DMS53 treated with DMSO at 0.1 percent for 48 hours (cell line): Measurements from ENCODE around the gene RNU1-4.
"Not testable (repeated sequence)": the region's sequence is repeated elsewhere in the genome, so short reads cannot be mapped to it uniquely, and the experiment has no call there.

Experiments used
- DNase-seq: peaks from one replicate; lab custom pipeline; 2025; ENCODE audit not compliant: unreplicated experiment; lab: John Stamatoyannopoulos, UW

The RNU1-4 gene

GRCh38 chr1:16725439-16726245, 14.7 kb upstream of the RNU1-4 start:
- not testable (repeated sequence) for DNase-seq

- DNase-seq, result no peak
Observed at GRCh38 chr1:16727190-16728111, 12.9 kb upstream of the RNU1-4 start.

- DNase-seq, result not testable (repeated sequence)
Observed at GRCh38 chr1:16728243-16728949, 11.9 kb upstream of the RNU1-4 start.

- not testable (repeated sequence) for DNase-seq
Observed at GRCh38 chr1:16732254-16732896, 7.9 kb upstream of the RNU1-4 start.

- not testable (repeated sequence) for DNase-seq
Observed at GRCh38 chr1:16741230-16741629, 914 bp downstream of the RNU1-4 start.

- not testable (repeated sequence) for DNase-seq
Observed at GRCh38 chr1:16747660-16748059, 7.3 kb downstream of the RNU1-4 start.

GRCh38 chr1:16748710-16749109, 8.4 kb downstream of the RNU1-4 start:
- not testable (repeated sequence) for DNase-seq

DNA sequence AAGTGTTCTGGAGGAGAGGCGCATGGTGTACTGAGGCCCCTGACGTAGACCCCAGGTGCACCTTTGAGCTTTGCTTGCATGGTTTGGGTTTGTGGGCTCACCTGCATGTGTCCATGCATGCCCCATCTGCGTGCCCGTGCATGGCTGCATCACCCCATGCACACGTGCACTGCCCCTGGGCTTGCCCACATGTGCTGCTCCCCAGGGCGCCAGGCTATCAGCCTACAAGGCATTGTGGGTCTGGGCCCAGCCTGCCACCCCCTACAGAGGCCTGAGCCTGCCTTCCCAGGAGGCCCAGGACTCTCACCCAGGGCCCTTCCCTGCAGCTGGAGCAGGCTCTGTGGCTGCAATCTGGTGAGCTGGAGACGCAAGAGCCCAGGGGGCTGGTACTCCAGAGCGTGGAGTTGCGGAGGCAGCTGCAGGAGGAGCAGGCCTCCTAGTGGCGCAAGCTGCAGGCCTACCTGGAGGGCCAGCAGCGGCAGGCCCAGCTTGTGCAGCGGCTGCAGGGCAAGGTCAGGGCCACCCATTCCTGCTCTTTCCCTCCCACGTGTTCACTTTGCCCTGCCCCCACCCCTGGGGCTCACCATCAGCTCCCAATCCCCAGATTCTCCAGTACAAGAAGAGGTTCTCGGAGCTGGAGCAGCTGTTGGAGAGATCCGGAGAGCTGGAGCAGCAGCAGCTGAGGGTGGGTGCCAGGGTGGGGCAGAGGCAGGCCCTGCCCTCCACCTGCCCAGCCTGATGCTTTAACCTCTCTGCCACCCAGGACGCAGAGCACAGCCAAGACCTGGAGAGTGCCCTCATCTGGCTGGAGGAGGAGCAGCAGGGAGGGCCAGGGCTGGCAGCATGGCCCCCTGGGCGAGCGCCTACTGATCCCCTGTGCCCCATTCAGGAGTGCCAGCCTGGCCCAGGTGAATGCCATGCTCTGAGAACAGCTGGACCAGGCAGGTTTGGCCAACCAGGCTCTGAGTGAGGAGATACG, 9.9 kb downstream of the RNU1-4 start:
- DNase-seq, result not testable (repeated sequence)

- DNase-seq, result not testable (repeated sequence)
Observed at GRCh38 chr1:16752770-16753169, 12.5 kb downstream of the RNU1-4 start.

DNA sequence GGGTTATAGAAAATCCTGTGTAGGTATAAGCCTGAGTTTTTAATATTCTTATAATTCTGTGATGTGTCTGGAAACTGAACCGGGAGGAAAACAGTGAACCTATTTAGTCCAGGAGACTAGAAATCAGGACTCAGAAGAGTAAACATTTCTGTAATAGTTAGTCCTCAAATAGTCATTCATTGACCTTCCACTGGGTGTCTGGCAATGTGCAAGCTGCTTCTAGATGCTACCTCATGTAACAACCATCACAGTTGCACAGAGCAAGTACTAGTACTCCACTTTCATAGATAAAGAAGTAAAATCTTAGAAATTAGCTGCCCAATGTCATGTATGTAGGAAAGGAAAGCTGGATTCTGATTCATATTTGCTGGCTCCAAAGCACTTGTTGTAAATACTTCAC, 15.1 kb downstream of the RNU1-4 start:
- not testable (repeated sequence) for DNase-seq

DNA sequence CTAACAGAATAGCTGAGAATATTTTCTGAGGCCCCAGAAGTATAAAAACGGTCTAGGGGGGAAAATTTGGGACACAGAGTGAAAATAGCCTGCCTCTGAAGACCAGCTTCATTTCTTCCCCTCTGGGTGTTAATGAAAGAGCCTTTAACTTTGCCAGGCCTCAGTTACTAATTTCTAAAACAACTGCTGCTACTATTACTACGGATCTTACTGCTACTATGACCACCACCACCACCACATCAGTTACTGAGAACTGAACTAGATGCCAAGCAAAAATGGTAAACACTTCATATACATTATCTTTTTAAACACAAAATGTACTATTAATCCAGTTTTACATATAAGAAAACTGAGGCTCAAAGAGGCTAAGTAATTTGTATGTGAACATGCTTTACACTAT, 15.6 kb downstream of the RNU1-4 start:
- DNase-seq, result not testable (repeated sequence)

- DNase-seq, result not testable (repeated sequence)
Observed at GRCh38 chr1:16757574-16757973, 17.3 kb downstream of the RNU1-4 start.

GRCh38 chr1:16758060-16758459, 17.7 kb downstream of the RNU1-4 start:
- DNase-seq, result not testable (repeated sequence)

DNA sequence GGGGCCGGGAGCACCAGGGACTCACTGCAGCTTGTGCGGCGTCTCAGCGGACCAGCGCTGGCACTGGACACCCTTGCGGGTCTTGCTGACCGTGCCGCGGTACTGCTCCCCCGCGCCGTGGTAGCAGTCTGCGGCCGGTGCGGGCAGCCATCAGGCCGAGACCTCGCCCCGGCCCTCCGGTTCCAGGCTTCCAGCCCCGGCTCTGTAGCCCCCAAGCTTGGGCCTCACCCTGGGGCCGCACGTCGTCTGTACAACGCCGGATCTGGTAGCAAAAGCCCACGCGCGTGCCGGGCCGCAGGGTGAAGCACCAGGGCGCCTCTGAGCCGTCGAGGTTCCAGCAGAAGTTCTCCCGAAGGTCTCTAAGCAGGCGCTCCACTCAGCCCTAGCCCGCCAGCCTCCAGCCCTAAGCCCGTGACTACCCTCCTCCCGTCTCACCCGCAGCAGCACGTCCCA, 18.8 kb downstream of the RNU1-4 start:
- DNase-seq, result not testable (repeated sequence)

- not testable (repeated sequence) for DNase-seq
Observed at GRCh38 chr1:16759650-16760455, 19.5 kb downstream of the RNU1-4 start.

DNA sequence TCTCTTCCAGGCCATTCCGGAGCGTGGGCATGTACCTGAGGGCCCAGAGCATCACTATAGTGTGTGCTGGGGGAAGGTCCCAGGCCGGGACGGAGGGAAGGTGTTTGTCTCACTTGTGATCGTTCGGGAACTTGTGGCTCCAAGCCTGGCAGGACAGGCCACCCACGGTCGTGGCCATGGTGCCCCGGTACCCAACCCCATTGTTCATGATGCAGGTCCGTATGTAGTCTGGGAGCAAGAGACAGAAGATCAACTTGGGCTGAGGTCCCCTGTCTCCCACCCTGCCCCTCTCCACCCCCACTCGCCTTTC, 20.1 kb downstream of the RNU1-4 start:
- not testable (repeated sequence) for DNase-seq

- not testable (repeated sequence) for DNase-seq
Observed at GRCh38 chr1:16760801-16761200, 20.5 kb downstream of the RNU1-4 start.

- DNase-seq, result peak; percentile 29
Observed at GRCh38 chr1:16764248-16764819, 24.0 kb downstream of the RNU1-4 start.
